Stimulated activated naive CD8-positive, alpha-beta T cell treated with anti-CD3 and anti-CD28 coated beads, Interleukin-15, amount 100 ng/mL, for 72 hours (primary cell): Measurements from ENCODE around the gene RNF126.
A peak's percentile ranks its signal among the peaks of the same experiment; 100 is the strongest.
"Not testable (repeated sequence)": the region's sequence is repeated elsewhere in the genome, so short reads cannot be mapped to it uniquely, and the experiment has no call there.

Source experiments
- ATAC-seq: fragments of 150-1000 bp; cut with Tn5 transposase; 2 replicates; pipeline ENCODE4 v1.10.0; 2021; ENCODE audit warnings: mild to moderate bottlenecking, moderate library complexity
- DNase-seq, 2 donors: peaks; one replicate each; pipeline ENCODE4 v3.0.0; 2021 to 2022
- H3K27ac Mint-ChIP-seq, 2 donors: one replicate each; pipeline ENCODE4 v1.8.0; 2022; ENCODE audit warnings: mild to moderate bottlenecking in 2 of 2, mixed read lengths in 2 of 2, moderate library complexity in 2 of 2
- H3K27me3 Mint-ChIP-seq: one replicate; pipeline ENCODE4 v1.8.0; 2022; ENCODE audit warnings: mixed read lengths
- H3K4me1 Mint-ChIP-seq: one replicate; pipeline ENCODE4 v1.8.0; 2022; ENCODE audit warnings: mild to moderate bottlenecking, mixed read lengths
- H3K4me3 Mint-ChIP-seq, 2 donors: one replicate each; pipeline ENCODE4 v1.8.0; 2022; ENCODE audit warnings: mild to moderate bottlenecking in 2 of 2, mixed read lengths in 2 of 2, moderate library complexity in 1 of 2
- H3K9me3 Mint-ChIP-seq, 2 donors: one replicate each; pipeline ENCODE4 v1.8.0; 2022; ENCODE audit warnings: mixed read lengths in 2 of 2

Gene RNF126

DNA sequence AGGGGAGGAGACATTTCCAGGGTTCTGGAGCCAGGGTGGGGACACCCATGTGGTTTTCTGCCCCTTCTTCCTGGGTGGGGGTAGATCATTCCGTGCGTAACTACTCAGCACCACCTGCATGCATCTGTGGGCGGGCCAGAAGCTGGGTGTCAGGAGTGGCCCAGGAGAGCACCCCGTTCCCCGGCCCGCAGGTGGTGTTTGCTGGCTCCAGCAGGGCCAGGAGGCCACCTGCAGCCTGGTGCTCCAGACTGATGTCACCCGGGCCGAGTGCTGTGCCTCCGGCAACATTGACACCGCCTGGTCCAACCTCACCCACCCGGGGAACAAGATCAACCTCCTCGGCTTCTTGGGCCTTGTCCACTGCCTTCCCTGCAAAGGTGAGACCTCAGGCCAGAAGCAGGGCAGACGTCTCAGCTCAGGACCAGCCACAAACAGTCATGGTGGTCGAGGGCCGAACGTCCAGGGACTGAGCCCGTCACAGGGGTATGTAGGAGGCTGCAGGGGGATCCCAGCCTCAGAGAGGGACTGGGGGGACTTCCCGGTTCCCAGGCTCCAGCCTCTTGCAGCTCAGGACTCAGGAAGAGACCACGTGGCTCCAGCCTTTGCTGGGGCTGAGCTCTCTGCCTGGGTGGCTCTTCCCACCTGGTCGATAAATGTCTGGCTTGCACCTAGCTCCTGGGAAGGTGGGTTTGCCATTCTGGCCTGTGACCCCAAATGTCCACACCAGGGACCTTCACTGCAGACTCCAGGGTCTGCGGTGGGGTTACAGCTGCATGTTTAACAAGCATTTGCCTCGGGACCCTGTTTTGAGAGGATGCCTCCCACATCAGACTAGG, 14.8 kb upstream of the RNF126 start:
- DNase-seq = no peak
- Mint-ChIP-seq H3K27ac (no peak overlapping the region), H3K9me3 (no peaks in the 10 kb centered on the region), H3K27me3 (peaks cover 23% of the 10 kb centered on the region), H3K4me1 (peaks cover 23% of the 10 kb centered on the region), H3K4me3 (peak overlapping the region in 1 of 2 donors; percentile 19)
- no peak for ATAC-seq

DNA sequence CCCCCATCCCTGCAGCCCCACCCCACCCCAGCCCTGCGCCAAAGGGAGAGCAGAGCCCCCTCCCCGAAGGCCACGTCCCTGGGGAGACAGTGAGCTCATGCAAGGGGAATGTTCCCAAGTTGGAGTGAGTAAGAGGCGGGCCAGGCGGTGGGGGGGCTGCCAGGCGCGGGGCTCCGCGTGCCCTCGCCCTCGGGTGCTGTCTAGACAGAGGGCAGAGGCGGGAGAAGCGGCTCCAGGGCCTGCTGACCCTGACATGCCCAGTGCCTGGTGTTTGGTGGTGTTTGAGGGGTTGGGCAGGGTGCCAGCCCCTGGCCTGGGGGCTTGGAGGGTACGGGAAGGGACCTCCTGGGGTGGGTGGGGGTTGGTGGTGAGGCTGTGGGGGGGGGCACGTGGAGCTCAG, 14.2 kb upstream of the RNF126 start:
- Mint-ChIP-seq H3K27me3 (peaks cover 23% of the 10 kb centered on the region), H3K4me1 (peaks cover 23% of the 10 kb centered on the region), H3K4me3 (no peak overlapping the region), H3K27ac (no peak overlapping the region), H3K9me3 (no peaks in the 10 kb centered on the region)
- DNase-seq = no peak
- no peak for ATAC-seq

DNA sequence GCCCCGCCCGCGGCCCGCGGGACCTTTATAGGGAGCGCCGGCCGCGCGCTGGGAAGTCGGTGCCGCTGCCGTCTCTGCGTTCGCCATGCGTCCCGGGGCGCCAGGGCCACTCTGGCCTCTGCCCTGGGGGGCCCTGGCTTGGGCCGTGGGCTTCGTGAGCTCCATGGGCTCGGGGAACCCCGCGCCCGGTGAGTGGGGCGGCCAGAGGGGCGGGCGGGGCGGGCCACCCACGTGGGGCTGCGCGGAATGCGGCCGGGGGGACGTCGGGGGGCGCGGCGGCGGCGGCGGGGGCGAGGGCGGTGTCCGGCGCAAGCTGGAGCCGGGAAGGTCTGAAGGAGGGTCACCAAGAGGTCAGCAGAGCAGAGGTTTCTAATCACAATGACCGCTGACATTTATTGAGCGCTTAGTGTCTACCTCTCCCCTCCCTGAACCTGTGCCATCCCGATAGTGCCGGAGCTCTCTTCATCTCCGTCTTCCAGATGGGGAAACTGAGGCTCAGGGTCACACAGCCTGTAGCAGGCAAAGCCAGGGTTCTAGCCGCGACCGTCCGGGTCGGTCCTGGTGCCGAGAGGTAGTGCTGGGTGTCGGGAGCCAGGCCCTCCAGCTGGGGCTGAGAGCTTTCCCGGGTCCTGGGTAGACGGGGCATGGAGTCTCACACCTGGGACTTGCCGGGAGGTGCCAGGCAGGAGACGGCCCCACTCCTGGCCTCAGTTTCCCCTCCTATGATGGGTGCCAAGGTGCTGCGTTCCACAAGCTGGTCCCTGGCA, 13.5 kb upstream of the RNF126 start, which contains the start of gene FSTL3:
Gene FSTL3 (plus strand): TSS at position 54 of the 767 bp plus-strand sequence. CDS start 32 bp downstream, at position 86.
- H3K27me3 Mint-ChIP-seq = peaks cover 23% of the 10 kb centered on the region
- peaks cover 20% of the 10 kb centered on the region for H3K4me1 Mint-ChIP-seq
- H3K4me3 Mint-ChIP-seq = peak within 1 kb of the TSS in 1 of 2 donors; percentile 9
- ATAC-seq (no peak), DNase-seq (no peak)
- H3K27ac Mint-ChIP-seq = no peak within 1 kb of the TSS
- no peaks in the 10 kb centered on the region for H3K9me3 Mint-ChIP-seq

DNA sequence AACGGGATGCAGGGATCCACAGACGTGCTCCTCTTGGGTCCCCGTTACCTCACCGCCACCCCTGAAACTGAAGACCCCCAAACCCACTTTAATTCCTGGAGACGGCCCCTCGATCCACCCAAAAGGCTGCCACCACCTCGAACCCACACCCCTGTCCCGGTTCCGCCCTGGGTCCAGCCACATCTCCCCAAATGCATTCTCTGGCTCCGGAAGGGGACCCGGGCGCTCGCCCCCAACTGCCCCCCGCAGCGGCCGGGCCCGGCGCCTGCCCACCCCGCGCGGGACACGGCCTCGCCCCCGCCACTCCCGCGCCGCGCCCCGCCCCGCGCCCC, 13.0 kb upstream of the RNF126 start:
- peak overlapping the region in 1 of 2 donors; percentile 9 for H3K4me3 Mint-ChIP-seq
- H3K27me3 Mint-ChIP-seq = peaks cover 23% of the 10 kb centered on the region
- no peaks in the 10 kb centered on the region for H3K9me3 Mint-ChIP-seq
- H3K27ac Mint-ChIP-seq = no peak overlapping the region
- peaks cover 15% of the 10 kb centered on the region for H3K4me1 Mint-ChIP-seq
- DNase-seq = no peak
- ATAC-seq = no peak

DNA sequence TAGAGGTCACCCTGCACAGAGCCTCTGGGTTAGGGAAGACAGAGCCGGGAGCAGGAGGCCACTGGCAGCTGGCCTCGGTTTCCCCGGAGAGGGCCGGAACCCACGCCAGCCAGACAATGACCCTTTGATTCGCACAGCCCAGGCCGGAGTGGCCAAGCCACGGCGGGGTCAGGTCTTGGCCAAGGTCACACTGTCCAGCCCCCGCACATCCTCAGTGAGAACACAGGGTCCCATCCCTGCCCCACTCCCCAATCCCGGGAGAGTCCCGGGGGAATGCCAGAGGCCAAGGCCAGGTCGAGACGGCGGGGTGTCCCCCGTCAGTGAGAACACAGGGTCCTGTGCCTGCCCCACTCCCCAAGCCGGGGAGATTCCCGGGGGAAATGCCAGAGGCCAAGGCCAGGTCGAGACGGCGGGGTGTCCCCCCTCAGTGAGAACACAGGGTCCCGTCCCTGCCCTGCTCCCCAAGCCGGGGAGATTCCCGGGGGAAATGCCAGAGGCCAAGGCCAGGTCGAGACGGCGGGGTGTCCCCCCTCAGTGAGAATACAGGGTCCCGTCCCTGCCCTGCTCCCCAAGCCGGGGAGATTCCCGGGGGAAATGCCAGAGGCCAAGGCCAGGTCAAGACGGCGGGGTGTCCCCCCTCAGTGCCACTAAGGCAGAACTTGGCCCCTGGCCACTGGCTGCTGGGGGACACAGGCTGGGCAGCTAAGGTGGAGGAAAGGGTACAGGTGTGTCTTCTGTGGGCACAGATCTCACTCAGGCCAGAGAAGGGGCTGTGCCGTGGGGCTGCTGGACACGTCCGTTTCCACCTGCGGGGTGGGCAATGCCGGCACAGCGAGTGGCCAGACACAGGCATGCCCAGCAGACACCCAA, 11.5 kb upstream of the RNF126 start:
- H3K4me3 Mint-ChIP-seq = no peak overlapping the region
- DNase-seq = no peak
- no peak overlapping the region for H3K27ac Mint-ChIP-seq
- ATAC-seq = no peak
- peaks cover 25% of the 10 kb centered on the region for H3K27me3 Mint-ChIP-seq
- H3K4me1 Mint-ChIP-seq = peaks cover 15% of the 10 kb centered on the region
- H3K9me3 Mint-ChIP-seq = no peaks in the 10 kb centered on the region

DNA sequence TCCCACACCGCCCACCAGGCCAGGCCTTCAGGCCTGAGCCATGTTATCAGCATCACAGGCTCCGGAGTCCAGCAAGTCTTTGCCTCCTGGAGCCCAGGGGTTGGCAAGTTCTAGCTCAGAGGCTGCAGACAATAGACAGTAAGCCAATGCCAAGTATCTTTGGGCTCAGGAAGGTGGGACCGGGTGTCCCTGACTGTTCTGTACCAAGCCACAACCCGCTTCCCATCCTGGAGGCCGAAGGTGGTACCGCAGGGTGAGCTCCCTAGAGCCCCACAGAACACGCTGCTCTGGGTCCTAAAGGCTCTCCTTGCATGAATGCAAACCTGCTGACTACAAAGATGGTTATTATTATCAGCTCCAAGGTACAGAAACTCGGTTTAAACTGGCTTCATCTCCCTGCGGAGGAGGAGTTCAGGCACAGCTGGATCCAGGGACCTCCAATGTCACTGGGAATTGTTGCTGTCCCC, 7.6 kb upstream of the RNF126 start:
- no peak overlapping the region for H3K4me3 Mint-ChIP-seq
- peaks cover 8% of the 10 kb centered on the region for H3K4me1 Mint-ChIP-seq
- H3K9me3 Mint-ChIP-seq = no peaks in the 10 kb centered on the region
- peaks cover 27% of the 10 kb centered on the region for H3K27me3 Mint-ChIP-seq
- DNase-seq (no peak), ATAC-seq (no peak)
- no peak overlapping the region for H3K27ac Mint-ChIP-seq

DNA sequence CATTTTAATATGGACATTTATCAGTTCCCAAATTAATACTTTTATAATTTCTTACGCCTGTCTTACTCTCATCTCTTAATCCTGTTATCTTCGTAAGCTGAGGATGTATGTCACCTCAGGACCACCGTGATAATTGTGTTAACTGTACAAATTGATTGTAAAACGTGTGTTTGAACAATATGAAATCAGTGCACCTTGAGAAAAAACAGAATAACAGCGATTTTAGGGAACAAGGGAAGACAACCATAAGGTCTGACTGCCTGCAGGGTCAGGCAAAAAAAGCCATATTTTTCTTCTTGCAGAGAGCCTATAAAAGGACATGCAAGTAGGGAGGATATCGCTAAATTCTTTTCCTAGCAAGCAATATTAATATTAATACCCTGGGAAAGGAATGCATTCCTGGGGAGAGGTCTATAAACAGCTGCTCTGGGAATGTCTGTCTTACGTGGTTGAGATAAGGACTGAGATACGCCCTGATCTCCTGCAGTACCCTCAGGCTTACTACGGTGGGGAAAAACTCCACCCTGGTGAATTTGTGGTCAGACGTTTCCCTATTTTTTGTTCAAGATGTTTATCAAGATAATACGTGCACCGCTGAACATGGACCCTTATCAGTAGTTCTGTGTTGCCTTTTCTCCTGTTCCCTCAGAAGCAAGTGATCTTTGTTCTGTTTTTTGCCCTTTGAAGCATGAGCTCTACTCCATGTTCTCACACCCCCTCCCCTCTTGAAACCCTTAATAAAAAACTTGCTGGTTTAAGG, 5.8 kb upstream of the RNF126 start:
- Mint-ChIP-seq H3K27me3 (peaks cover 13% of the 10 kb centered on the region), H3K4me1 (peaks cover 14% of the 10 kb centered on the region)
- not testable (repeated sequence) for H3K27ac Mint-ChIP-seq, ATAC-seq, H3K9me3 Mint-ChIP-seq, DNase-seq, H3K4me3 Mint-ChIP-seq

DNA sequence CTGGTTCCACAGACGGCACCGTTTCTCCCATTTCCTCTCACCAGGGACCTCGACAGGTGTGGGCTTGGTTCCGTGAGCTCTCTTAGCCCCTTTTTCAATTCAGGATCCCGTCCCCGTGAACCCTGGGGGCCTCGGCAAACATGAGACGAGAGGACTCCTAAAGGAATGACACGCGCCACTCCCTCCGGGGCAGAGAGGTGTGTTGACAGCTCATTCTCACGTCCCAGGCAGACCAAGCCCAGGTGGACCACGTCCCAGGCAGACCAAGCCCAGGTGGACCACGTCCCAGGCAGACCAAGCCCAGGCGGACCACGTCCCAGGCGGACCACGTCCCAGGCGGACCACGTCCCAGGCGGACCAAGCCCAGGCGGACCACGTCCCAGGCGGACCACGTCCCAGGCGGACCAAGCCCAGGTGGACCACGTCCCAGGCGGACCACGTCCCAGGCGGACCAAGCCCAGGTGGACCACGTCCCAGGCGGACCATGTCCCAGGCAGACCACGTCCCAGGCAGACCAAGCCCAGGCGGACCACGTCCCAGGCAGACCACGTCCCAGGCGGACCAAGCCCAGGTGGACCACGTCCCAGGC, 4.1 kb upstream of the RNF126 start:
- H3K4me1 Mint-ChIP-seq = peaks cover 20% of the 10 kb centered on the region
- not testable (repeated sequence) for ATAC-seq, DNase-seq, H3K27me3 Mint-ChIP-seq, H3K27ac Mint-ChIP-seq, H3K9me3 Mint-ChIP-seq, H3K4me3 Mint-ChIP-seq

DNA sequence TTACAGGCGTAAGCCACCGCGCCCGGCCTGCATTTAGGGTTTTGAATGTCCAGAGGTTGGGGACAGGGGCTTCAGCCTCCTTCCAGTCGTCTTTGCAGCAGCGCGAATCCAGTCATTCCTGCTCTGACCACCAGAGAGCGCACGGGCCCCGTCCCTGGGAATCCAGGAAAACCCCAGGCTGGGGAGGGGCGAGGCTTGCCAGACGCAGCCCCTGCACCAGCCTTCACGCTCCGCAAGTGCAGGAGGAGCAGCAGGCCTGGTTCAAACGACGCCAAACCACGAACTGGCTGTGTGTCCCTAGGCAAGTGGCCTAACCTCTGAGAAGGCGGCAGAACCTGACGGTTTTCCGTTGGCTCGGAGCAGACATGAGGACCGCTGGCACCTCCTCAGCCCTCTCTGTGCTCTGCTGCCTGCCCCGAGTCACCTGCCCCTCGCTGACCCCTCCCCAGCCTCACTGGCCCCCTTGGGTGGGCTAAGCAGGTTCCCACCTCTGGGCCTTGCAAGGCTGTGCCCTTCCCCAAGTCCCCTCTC, 2.0 kb upstream of the RNF126 start:
- DNase-seq (peak; percentile 78 to 81), ATAC-seq (no peak)
- H3K4me3 Mint-ChIP-seq = peak overlapping the region; percentile 63 to 91
- no peak overlapping the region for H3K27ac Mint-ChIP-seq
- peaks cover 8% of the 10 kb centered on the region for H3K27me3 Mint-ChIP-seq
- no peaks in the 10 kb centered on the region for H3K9me3 Mint-ChIP-seq
- H3K4me1 Mint-ChIP-seq = peaks cover 33% of the 10 kb centered on the region

DNA sequence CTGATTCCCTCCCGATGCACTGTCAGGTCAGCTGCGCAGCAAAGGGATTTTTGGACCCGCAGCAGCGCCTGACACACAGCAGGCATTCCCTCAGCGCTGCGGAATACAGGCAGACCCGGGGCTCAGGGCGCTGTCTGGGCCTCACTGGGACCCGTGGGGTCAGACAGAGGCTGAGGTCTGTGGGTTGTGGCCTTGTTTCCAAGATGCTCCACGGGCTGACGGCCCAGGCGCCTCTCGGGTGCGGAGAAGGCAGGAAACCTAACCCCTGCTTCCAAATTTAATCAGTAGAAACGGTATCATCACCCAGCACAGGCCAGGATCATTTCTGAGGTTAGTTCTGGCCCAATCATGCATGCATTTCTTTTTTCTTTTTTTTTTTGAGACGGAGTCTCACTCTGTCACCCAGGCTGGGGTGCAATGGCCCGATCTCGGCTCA, 686 bp upstream of the RNF126 start:
- H3K27ac Mint-ChIP-seq = peak overlapping the region; percentile 68 to 93
- H3K9me3 Mint-ChIP-seq = no peaks in the 10 kb centered on the region
- peaks cover 46% of the 10 kb centered on the region for H3K4me1 Mint-ChIP-seq
- DNase-seq (no peak), ATAC-seq (no peak)
- no peaks in the 10 kb centered on the region for H3K27me3 Mint-ChIP-seq
- peak overlapping the region; percentile 91 to 92 for H3K4me3 Mint-ChIP-seq

DNA sequence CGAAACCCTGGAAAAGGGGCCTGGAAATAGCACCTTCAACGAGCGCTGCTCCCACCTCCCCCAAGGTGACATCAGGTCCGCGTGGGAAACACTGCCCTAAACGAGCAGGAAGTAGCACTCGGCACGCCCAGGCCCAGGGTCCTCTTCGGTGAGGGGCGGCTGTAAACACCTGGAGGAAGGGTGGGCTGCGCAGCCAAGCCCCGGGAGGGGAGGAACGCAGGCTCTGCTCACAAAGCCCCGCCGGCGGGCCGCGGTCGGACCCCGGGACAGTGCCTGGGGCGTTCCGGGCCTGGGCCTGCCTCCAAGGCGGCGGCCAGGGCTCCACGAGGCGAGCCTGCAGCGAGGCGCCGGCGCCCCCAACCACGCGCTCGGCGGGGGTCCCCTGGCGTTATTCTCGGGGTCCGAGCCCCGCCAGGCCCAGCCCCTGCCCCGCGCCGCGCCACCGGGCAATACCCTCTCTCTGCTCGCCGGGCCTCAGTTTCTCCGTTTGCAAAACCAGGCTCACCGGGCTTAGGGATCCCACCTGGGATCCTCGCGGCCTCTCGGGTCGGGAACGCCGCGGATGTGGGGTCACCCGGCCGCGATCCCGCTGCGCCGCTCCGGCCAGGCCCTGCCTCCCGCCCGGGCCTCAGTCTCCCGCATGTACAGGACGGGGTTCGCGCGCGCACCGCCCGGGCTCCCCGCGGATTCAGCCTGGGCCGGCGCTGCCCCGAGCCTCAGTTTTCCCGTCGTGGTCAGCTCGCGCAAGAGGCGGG, 630 bp downstream of the RNF126 start:
- Mint-ChIP-seq H3K9me3 (no peaks in the 10 kb centered on the region), H3K4me1 (peaks cover 57% of the 10 kb centered on the region), H3K27ac (peak overlapping the region; percentile 89 to 98), H3K27me3 (no peaks in the 10 kb centered on the region), H3K4me3 (peak overlapping the region; percentile 96 to 97)
- ATAC-seq (peak; percentile 36), DNase-seq (peak; percentile 56 to 69)

DNA sequence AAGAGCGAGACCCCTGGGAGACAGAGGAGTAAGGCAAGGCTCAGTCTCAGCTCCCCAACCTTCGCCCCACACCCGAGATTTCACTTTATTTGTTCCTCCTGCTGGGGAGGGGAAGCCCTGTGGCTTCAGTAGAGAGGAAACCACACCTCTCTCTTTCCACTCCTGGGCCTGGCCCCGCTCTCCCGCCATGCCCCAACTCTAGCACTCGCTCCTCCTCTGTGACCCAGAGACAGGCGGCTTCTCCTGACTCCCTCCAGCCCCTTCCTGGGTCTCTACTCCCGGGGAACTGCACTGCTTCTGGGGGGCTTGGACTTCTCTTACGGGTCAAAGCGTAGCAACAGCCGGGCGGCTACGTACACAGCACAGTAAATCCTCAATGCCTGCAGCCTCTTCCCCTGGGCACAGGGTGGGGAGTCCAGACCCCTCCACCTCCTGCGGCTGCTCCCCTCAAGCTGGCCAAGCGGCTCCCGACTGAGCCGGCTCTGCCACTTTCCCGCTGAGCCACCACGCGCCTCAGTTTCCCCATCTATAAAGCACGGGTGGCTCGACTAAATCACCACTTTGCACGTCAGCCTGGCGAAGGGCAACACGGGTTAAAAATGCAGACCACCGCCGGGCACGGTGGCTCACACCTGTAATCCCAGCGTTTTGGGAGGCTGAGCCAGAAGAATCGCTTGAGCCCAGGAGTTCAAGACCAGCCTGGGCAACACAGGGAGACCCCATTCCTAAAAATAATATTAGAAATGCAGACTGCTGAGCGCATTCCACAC, 1.4 kb downstream of the RNF126 start:
- Mint-ChIP-seq H3K4me1 (peaks cover 63% of the 10 kb centered on the region), H3K27me3 (no peaks in the 10 kb centered on the region)

More for the DNA sequence above, 1.4 kb downstream of the RNF126 start:
- ATAC-seq (peak; percentile 70), DNase-seq (peak; percentile 58 to 72)
- peak overlapping the region; percentile 96 to 97 for H3K4me3 Mint-ChIP-seq
- H3K27ac Mint-ChIP-seq = peak overlapping the region; percentile 89 to 98
- no peaks in the 10 kb centered on the region for H3K9me3 Mint-ChIP-seq
